Tibial artery (tissue), 4 donors: ENCODE results near the gene PALD1.

ENCODE experiments used
- DNase-seq, 2 donors: peaks; one replicate each; pipeline ENCODE4 v3.0.0-alpha.2; 2019
- H3K27ac ChIP-seq, 2 donors: fragments of 200-600 bp; sonication (generic) in 1 of 2; 1 replicate in 1 of 2; 2 replicates in 1 of 2; pipeline ENCODE4 v1.5.1; 2018 to 2019; ENCODE audit warnings: mild to moderate bottlenecking in 1 of 2
- H3K27me3 ChIP-seq, 2 donors: fragments of 200-600 bp; sonication (generic) in 1 of 2; one replicate each; pipeline versions ENCODE4 v1.5.1 to v1.6.0; 2016 to 2019
- H3K36me3 ChIP-seq, 3 donors: fragments of 200-600 bp; sonication (generic) in 2 of 3; one replicate each; pipeline ENCODE4 v1.5.1; 2016 to 2019; ENCODE audit warnings: mild to moderate bottlenecking in 2 of 3
- H3K4me1 ChIP-seq, 4 donors: fragments of 200-600 bp; sonication (generic) in 2 of 4; 1 replicate in 3 of 4; 2 replicates in 1 of 4; pipeline ENCODE4 v1.5.1; 2016 to 2019
- H3K4me3 ChIP-seq, 2 donors: fragments of 200-600 bp; sonication (generic) in 1 of 2; 1 replicate in 1 of 2; 2 replicates in 1 of 2; pipeline ENCODE4 v1.5.1; 2018 to 2019; ENCODE audit warnings: mild to moderate bottlenecking in 2 of 2
- H3K9me3 ChIP-seq, 3 donors: fragments of 200-600 bp; sonication (generic) in 1 of 3; one replicate each; pipeline ENCODE4 v1.5.1; 2016 to 2019
- intact Hi-C: fragments of 100-400 bp; cut with DNase I; formaldehyde crosslinking; loops from one replicate; pipeline ENCODE4 v1.15.0; 2023; ENCODE audit warnings: low total_unique reads
- TF ChIP-seq, protein P1 (sequence below), 2 experiments: fragments of 200-600 bp in 1 of 2; fragments of 450-650 bp in 1 of 2; IDR thresholded peaks; one replicate each; pipeline ENCODE4 v1.5.1; 2017 to 2019; ENCODE audit warnings: antibody characterized with exemption in 2 of 2, mild to moderate bottlenecking in 1 of 2, moderate library complexity in 1 of 2

The PALD1 gene

DNA sequence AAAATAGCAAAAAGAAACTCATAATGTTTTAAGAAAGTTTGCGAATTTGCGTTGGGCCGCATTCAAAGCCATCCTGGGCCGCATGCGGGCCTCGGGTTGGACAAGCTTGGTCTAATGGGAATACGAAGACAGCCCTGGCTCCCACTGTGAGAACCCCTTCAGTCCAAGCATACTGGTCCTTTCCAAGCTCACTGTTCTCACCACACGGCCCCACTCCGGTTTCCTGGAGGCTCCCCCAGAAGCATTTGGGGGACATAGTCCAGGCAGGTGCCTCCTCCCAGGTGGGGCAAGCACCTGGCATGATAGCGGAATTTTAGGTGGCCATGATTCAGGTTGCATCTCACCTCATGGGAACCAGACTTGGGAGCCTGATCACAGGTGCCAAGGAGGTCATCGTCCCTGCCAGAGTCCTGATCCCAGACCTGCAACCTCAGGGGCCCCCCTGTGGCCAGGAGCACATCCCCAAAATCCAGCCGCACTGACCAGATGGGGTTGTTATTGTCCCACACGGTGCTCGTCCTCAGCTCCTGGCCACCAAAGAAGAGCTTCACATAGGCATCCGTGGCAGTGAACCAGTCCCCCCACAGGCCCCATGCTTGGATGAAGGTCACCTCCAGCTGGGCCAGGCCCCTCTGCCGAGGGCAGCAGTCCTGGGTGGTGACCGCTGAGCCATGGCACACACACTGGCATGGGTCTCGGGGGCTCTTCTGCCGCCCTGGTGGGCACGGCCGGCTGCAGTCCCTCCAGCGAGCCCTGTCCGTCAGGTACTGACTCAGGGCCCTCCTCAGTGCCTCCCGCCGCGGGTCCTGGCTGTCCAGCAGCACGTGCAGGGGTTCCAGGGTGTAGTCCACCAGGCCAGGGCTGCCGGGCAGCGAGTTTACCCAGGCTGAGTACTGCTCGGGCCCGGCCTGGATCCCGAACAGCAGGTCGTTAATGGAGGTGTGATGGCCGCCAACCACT, 119.6 kb downstream of the PALD1 start:
- H3K27me3 ChIP-seq: no peaks in the 10 kb centered on the region
- no peaks in the 10 kb centered on the region for H3K4me1 ChIP-seq
- H3K9me3 ChIP-seq: no peaks in the 10 kb centered on the region
- no peaks in the 10 kb centered on the region for H3K36me3 ChIP-seq
- intact Hi-C loops: no loop called here
- H3K27ac ChIP-seq: no peak overlapping the region
- no peak for DNase-seq
- TF ChIP-seq, protein P1, sequence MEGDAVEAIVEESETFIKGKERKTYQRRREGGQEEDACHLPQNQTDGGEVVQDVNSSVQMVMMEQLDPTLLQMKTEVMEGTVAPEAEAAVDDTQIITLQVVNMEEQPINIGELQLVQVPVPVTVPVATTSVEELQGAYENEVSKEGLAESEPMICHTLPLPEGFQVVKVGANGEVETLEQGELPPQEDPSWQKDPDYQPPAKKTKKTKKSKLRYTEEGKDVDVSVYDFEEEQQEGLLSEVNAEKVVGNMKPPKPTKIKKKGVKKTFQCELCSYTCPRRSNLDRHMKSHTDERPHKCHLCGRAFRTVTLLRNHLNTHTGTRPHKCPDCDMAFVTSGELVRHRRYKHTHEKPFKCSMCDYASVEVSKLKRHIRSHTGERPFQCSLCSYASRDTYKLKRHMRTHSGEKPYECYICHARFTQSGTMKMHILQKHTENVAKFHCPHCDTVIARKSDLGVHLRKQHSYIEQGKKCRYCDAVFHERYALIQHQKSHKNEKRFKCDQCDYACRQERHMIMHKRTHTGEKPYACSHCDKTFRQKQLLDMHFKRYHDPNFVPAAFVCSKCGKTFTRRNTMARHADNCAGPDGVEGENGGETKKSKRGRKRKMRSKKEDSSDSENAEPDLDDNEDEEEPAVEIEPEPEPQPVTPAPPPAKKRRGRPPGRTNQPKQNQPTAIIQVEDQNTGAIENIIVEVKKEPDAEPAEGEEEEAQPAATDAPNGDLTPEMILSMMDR (IDR thresholded peaks at IDR 0.05): no peak
- H3K4me3 ChIP-seq: no peak overlapping the region

DNA sequence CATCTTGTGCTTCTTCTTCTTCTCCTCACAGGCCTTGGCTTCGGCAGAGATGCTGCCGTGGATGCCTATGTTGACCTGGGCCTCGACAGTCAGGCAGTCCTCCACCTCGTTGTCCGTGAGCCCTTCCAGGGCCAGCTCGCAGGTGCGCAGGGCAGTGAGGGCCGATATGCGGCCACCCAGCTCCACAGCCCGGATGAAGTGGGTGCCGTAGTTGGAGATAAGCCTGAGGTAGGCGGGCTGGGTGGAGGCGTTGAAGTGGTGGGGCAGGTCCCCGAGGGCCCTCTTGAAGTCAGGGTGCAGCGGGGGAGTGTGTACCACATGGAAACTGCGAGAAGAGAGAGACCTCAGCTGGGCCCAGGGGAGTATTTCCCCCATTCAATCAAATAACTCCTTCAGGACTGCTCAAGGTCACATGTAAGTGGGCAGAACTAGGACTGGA, 120.3 kb downstream of the PALD1 start:
- no peaks in the 10 kb centered on the region for H3K36me3 ChIP-seq
- no peak overlapping the region for H3K27ac ChIP-seq
- no peak overlapping the region for H3K4me3 ChIP-seq
- H3K9me3 ChIP-seq: no peaks in the 10 kb centered on the region
- TF ChIP-seq, protein P1 (IDR thresholded peaks at IDR 0.05): no peak
- no peak for DNase-seq
- intact Hi-C loops: no loop called here
- no peaks in the 10 kb centered on the region for H3K27me3 ChIP-seq
- H3K4me1 ChIP-seq: no peaks in the 10 kb centered on the region

DNA sequence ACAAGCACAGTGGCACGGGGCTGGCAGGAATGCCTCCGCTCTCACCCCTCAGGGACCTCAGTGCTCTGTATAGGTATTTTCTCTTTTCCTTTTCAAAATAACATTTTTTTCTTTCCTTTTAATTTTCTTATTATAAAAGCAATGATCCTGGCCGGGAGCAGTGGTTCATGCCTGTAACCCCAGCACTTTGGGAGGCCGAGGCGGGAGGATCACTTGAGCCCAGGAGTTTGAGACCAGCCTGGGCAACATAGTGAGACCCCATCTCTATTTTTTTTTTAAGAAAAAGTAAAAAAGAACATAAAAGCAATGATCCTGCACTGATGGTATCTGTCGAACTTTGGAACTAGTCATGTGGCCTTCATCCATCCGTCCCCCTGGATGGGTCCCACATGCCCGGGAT, 120.8 kb downstream of the PALD1 start:
- Histone ChIP-seq H3K36me3 (no peaks in the 10 kb centered on the region), H3K27ac (no peak overlapping the region), H3K4me1 (no peaks in the 10 kb centered on the region), H3K4me3 (no peak overlapping the region), H3K9me3 (no peaks in the 10 kb centered on the region), H3K27me3 (no peaks in the 10 kb centered on the region)
- DNase-seq: no peak
- TF ChIP-seq, protein P1 (IDR thresholded peaks at IDR 0.05): no peak
- intact Hi-C loops: no loop called here

DNA sequence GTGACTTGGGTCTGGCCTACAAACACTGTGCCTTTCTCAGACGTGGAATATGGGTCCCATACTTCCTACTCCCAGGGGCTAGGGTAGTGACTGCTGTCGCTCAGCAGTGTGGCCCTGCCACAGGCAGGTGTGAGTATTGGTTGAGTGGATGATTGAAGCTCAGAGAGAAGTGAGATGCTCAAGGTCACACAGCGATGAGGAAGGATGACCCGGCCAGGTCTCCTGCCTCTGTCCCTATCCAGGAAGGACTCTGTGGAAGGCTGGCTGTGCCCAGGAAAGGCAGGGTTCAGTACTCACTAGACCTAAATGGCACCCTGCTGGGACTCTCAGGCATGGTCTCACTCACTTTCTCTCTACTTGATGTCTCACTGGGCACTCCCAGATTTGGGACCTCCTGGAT, 121.2 kb downstream of the PALD1 start:
- no peak overlapping the region for H3K4me3 ChIP-seq
- H3K27ac ChIP-seq: no peak overlapping the region
- no peaks in the 10 kb centered on the region for H3K27me3 ChIP-seq
- intact Hi-C loops: no loop called here
- H3K4me1 ChIP-seq: no peaks in the 10 kb centered on the region
- H3K36me3 ChIP-seq: no peaks in the 10 kb centered on the region
- no peaks in the 10 kb centered on the region for H3K9me3 ChIP-seq
- TF ChIP-seq, protein P1 (IDR thresholded peaks at IDR 0.05): no peak
- no peak for DNase-seq

DNA sequence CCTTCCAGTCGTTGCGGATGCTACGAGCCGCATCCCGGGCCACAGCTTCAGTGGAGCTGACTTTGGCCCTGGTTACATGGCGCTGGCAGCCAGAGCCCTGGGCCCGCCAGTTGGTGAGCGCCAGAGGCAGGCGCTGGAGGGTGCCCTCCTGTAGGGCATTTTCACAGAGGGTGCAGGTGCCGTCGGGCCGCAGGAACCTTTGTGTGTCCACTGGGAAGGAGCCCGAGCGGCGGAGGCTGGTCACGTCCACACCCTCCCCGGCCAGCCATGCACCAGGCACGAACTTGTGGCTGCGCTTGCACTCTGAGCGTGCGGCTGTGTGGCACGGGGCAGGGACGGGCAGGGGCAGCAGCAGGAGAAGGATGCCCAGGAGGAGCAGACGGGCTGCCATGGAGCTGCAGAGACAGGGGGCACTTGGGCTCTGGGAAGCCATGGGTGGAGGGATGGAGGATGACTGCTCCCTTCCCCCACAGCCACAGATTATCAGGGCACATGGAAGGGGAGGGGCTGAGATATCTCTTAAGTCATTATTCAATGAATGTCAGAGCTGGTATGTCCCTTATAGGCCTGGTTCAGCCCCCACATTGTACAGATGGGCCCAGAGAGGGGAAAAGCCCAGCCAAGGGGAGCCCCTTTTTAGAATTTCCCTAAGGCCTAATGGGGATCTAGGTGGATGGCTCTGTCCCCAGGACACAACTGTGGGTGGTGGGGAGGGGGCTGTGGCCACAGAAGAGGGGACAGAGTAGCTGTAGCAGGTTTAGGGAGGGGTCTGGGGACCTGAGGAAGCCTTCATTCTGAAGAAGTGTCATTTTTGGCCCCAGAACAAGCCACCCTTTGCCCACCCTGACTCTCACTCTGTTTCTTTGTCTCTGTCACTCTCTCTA, 122.2 kb downstream of the PALD1 start:
- H3K27ac ChIP-seq: no peak overlapping the region
- TF ChIP-seq, protein P1 (IDR thresholded peaks at IDR 0.05): no peak
- no peaks in the 10 kb centered on the region for H3K4me1 ChIP-seq
- intact Hi-C loops: no loop called here
- no peak for DNase-seq
- H3K4me3 ChIP-seq: no peak overlapping the region
- no peaks in the 10 kb centered on the region for H3K36me3 ChIP-seq
- no peaks in the 10 kb centered on the region for H3K9me3 ChIP-seq
- H3K27me3 ChIP-seq: no peaks in the 10 kb centered on the region
